OCI-LY7 (cell line): ENCODE measurements around the gene CCDC124.

Source experiments
- EZH2phosphoT487 ChIP-seq: fragments of 200-600 bp; sonication (generic); IDR thresholded peaks from 2 replicates; pipeline ENCODE4 v1.6.1; 2018; ENCODE audit warnings: low read depth, borderline replicate concordance, mild to moderate bottlenecking, mixed run types, antibody characterized with exemption, low read length, moderate library complexity, mixed read lengths
- TF ChIP-seq, protein P1 (sequence below): fragments of 200-600 bp; sonication (generic); conservative IDR thresholded peaks from 2 replicates; pipeline ENCODE4 v1.5.1; 2014; ENCODE audit warnings: mild to moderate bottlenecking, antibody characterized with exemption, low read length, moderate library complexity, mixed read lengths

- TF ChIP-seq, protein P1, sequence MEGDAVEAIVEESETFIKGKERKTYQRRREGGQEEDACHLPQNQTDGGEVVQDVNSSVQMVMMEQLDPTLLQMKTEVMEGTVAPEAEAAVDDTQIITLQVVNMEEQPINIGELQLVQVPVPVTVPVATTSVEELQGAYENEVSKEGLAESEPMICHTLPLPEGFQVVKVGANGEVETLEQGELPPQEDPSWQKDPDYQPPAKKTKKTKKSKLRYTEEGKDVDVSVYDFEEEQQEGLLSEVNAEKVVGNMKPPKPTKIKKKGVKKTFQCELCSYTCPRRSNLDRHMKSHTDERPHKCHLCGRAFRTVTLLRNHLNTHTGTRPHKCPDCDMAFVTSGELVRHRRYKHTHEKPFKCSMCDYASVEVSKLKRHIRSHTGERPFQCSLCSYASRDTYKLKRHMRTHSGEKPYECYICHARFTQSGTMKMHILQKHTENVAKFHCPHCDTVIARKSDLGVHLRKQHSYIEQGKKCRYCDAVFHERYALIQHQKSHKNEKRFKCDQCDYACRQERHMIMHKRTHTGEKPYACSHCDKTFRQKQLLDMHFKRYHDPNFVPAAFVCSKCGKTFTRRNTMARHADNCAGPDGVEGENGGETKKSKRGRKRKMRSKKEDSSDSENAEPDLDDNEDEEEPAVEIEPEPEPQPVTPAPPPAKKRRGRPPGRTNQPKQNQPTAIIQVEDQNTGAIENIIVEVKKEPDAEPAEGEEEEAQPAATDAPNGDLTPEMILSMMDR, result no peak
- no peak for TF ChIP-seq EZH2phosphoT487
Measured at GRCh38 chr19:17974551-17974950, 41.7 kb downstream of the CCDC124 start.
